SU-DHL-6 (cell line): Measurements from ENCODE around the gene CAMK1D.

Source experiments
- H2AFZ ChIP-seq: fragments of 200-600 bp; sonication (generic); 2 replicates; pipeline ENCODE4 v1.6.1; 2014; ENCODE audit warnings: low read depth, mild to moderate bottlenecking, moderate library complexity, mixed read lengths, antibody characterized with exemption, low read length; ENCODE audit not compliant: severe bottlenecking
- H3F3A ChIP-seq: fragments of 200-600 bp; shearing (Covaris generic); 2 replicates; pipeline ENCODE4 v1.6.0; 2016; ENCODE audit warnings: antibody characterized with exemption, mild to moderate bottlenecking; ENCODE audit not compliant: insufficient read depth
- H3K27ac ChIP-seq: fragments of 200-600 bp; sonication (generic); 2 replicates; pipeline ENCODE4 v1.5.1; 2016; ENCODE audit warnings: low read depth, mild to moderate bottlenecking, low read length, moderate library complexity, mixed read lengths
- H3K27me3 ChIP-seq: fragments of 200-600 bp; sonication (generic), shearing (Covaris generic); 2 replicates; pipeline ENCODE4 v1.6.0; 2014; ENCODE audit warnings: mild to moderate bottlenecking, low read length
- H3K36me3 ChIP-seq: fragments of 200-600 bp; sonication (generic); 2 replicates; pipeline ENCODE4 v1.6.1; 2014; ENCODE audit warnings: mild to moderate bottlenecking, low read length, mixed read lengths
- H3K4me2 ChIP-seq: fragments of 300-600, 200-600 bp; shearing (Covaris generic), sonication (generic); 2 replicates; pipeline ENCODE4 v1.6.0; 2014; ENCODE audit warnings: low read length, low read depth, mild to moderate bottlenecking; ENCODE audit not compliant: poor library complexity, severe bottlenecking
- H3K4me3 ChIP-seq: fragments of 200-600 bp; sonication (generic); 2 replicates; pipeline ENCODE4 v1.5.1; 2014; ENCODE audit warnings: antibody characterized with exemption, low read length, mild to moderate bottlenecking, mixed read lengths; ENCODE audit not compliant: insufficient read depth, poor library complexity, severe bottlenecking
- H3K79me2 ChIP-seq: fragments of 200-600 bp; sonication (generic); 2 replicates; pipeline ENCODE4 v1.6.1; 2014; ENCODE audit warnings: mild to moderate bottlenecking, low read length, moderate library complexity; ENCODE audit not compliant: insufficient read depth
- H3K9ac ChIP-seq: fragments of 200-600 bp; sonication (generic); 2 replicates; pipeline ENCODE4 v1.7.0; 2014; ENCODE audit warnings: mild to moderate bottlenecking, low read length
- H3K9me2 ChIP-seq: fragments of 200-600 bp; sonication (generic); replicated peaks from 2 replicates; pipeline ENCODE4 v1.6.1; 2014; ENCODE audit warnings: low read length; ENCODE audit not compliant: insufficient read depth
- H3K9me3 ChIP-seq: fragments of 200-600 bp; sonication (generic); 2 replicates; pipeline ENCODE4 v1.6.1; 2014; ENCODE audit warnings: low read length, mixed read lengths; ENCODE audit not compliant: insufficient read depth
- H4K20me1 ChIP-seq: fragments of 200-600 bp; sonication (generic); 2 replicates; pipeline ENCODE4 v1.6.1; 2014; ENCODE audit warnings: low read depth, mild to moderate bottlenecking, antibody characterized with exemption, low read length, moderate library complexity, mixed read lengths
- EZH2phosphoT487 ChIP-seq: fragments of 200-600 bp; sonication (generic), shearing (Covaris generic); conservative IDR thresholded peaks from 2 replicates; pipeline ENCODE4 v1.6.1; 2018; ENCODE audit warnings: mild to moderate bottlenecking, antibody characterized with exemption, low read length, moderate library complexity, mixed read lengths
- TF ChIP-seq, protein P1 (sequence below): fragments of 200-600 bp; sonication (generic); IDR thresholded peaks from one replicate; pipeline ENCODE4 v1.5.1; 2017; ENCODE audit warnings: antibody characterized with exemption, mild to moderate bottlenecking, low read length, moderate library complexity; ENCODE audit not compliant: insufficient read depth, poor library complexity, severe bottlenecking

The CAMK1D gene

DNA sequence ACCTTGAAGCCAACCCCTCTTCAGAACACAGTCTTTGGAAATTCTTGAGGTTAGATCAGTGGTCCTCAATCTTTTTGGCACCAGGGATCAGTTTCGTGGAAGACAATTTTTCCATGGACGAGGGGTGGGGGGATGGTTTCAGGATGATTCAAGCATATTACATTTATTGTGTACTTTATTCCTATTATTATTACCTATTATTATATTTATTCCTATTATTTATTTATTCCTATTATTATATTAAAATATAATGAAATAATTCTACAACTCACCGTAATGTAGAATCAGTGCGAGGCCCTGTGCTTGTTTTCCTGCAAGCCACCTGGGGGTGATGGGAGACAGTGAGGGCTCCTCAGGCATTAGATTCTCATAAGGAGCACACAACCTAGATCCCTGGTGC is 17.9 kb downstream of the CAMK1D start:
- Histone ChIP-seq H3K4me3 (no peak overlapping the region), H2AFZ (no peak overlapping the region), H3K36me3 (no peaks in the 10 kb centered on the region), H3K9me3 (no peaks in the 10 kb centered on the region), H4K20me1 (peaks cover 4% of the 10 kb centered on the region; the same call in 1 of the 2 replicates), H3K9me2 (no peaks in the 10 kb centered on the region), H3K79me2 (peaks cover 97% of the 10 kb centered on the region), H3K27ac (no peak overlapping the region), H3F3A (no peaks in the 10 kb centered on the region), H3K4me2 (no peak overlapping the region), H3K9ac (no peak overlapping the region), H3K27me3 (no peaks in the 10 kb centered on the region)
- TF ChIP-seq, protein P1, sequence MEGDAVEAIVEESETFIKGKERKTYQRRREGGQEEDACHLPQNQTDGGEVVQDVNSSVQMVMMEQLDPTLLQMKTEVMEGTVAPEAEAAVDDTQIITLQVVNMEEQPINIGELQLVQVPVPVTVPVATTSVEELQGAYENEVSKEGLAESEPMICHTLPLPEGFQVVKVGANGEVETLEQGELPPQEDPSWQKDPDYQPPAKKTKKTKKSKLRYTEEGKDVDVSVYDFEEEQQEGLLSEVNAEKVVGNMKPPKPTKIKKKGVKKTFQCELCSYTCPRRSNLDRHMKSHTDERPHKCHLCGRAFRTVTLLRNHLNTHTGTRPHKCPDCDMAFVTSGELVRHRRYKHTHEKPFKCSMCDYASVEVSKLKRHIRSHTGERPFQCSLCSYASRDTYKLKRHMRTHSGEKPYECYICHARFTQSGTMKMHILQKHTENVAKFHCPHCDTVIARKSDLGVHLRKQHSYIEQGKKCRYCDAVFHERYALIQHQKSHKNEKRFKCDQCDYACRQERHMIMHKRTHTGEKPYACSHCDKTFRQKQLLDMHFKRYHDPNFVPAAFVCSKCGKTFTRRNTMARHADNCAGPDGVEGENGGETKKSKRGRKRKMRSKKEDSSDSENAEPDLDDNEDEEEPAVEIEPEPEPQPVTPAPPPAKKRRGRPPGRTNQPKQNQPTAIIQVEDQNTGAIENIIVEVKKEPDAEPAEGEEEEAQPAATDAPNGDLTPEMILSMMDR = no peak
- no peak for TF ChIP-seq EZH2phosphoT487

DNA sequence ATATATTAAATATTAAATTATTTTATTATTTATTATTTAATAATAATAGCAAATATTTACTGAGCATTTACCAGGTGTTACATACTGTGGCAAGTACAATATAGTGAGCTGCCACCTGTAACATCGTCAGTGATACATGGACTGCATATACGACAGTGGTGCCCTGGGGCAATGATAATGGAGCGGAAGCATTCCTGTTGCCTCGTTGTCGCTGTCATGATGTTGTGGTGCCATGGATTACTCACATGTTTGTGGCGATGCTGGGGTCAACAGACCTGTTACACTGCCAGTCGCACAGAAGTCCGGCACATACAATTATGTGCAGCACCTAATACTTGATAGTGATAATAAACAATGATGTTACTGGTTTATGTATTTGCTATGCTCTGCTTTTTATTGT is 20.6 kb downstream of the CAMK1D start:
- Histone ChIP-seq H3F3A (no peaks in the 10 kb centered on the region), H3K9ac (no peak overlapping the region), H3K79me2 (peaks cover 97% of the 10 kb centered on the region), H3K9me2 (no peaks in the 10 kb centered on the region), H3K27me3 (no peaks in the 10 kb centered on the region), H3K36me3 (no peaks in the 10 kb centered on the region), H3K9me3 (no peaks in the 10 kb centered on the region), H4K20me1 (peaks cover 16% of the 10 kb centered on the region; the same call in 1 of the 2 replicates), H3K4me2 (no peak overlapping the region), H2AFZ (no peak overlapping the region), H3K27ac (no peak overlapping the region), H3K4me3 (no peak overlapping the region)
- TF ChIP-seq EZH2phosphoT487 = no peak
- TF ChIP-seq, protein P1 = no peak

DNA sequence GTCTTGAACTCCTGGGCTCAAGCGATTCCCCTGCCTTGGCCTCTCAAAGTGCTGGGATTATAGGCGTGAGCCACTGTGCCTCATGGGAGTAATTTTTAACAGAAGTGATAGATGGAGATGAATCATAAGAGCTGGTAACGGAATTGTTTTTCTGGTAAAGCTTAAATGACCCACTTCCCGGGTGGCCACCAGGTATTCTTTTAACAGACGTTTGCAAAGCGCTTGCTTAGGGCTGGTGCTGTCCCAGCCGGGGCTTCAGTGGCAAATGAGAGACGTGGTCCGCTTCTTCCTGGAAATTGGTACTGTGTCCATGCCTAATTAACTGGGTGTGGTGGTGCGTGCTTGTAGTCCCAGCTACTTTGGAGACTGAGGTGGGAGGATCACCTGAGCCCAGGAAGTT is 23.5 kb downstream of the CAMK1D start:
- no peak overlapping the region for H3K4me2 ChIP-seq

More for the DNA sequence above, 23.5 kb downstream of the CAMK1D start:
- H3K27me3 ChIP-seq = no peaks in the 10 kb centered on the region
- H3K36me3 ChIP-seq = no peaks in the 10 kb centered on the region
- H3K79me2 ChIP-seq = peaks cover 95% of the 10 kb centered on the region
- H4K20me1 ChIP-seq = peaks cover 25% of the 10 kb centered on the region; the same call in 1 of the 2 replicates
- H3K9me2 ChIP-seq = no peaks in the 10 kb centered on the region
- H3F3A ChIP-seq = no peaks in the 10 kb centered on the region
- H2AFZ ChIP-seq = no peak overlapping the region
- H3K9ac ChIP-seq = no peak overlapping the region
- H3K9me3 ChIP-seq = no peaks in the 10 kb centered on the region
- no peak overlapping the region for H3K27ac ChIP-seq
- no peak overlapping the region for H3K4me3 ChIP-seq
- TF ChIP-seq, protein P1 = no peak
- TF ChIP-seq EZH2phosphoT487 = no peak
